ENCODE measurements around the gene AFF1. TPM values are rescaled to one million over a fixed set of nuclear protein-coding genes. Genes with fewer than 3 reads are reported as not detected.

Gene AFF1
- total and polyA plus RNA-seq, 2 experiments from 2014 or later: 31.9 to 38.7 TPM

GRCh38 chr4:86968547-86968946 is 33.7 kb downstream of the AFF1 start:
- no peak overlapping the region for H2AFZ ChIP-seq
- no peak for DNase-seq (ENCODE audit: low spot score)
- H4K20me1 ChIP-seq (ENCODE audit: insufficient read depth, poor library complexity, severe bottlenecking): no peaks in the 10 kb centered on the region
- H3K4me1 ChIP-seq (ENCODE audit: insufficient read depth): peaks cover 12% of the 10 kb centered on the region
- H3K9me2 ChIP-seq (replicated peaks; ENCODE audit: insufficient read depth): no peaks in the 10 kb centered on the region
- H3K4me2 ChIP-seq: no peak overlapping the region
- no peaks in the 10 kb centered on the region for H3K36me3 ChIP-seq (replicated peaks; ENCODE audit: insufficient read depth, low read depth)
- no peak overlapping the region for H3K4me3 ChIP-seq
- no peak for TF ChIP-seq CTCF (IDR thresholded peaks at IDR 0.05; ENCODE audit: poor library complexity)
- no peak for TF ChIP-seq EZH2 (IDR thresholded peaks at IDR 0.05; ENCODE audit: borderline replicate concordance)
- no peak for TF ChIP-seq EZH2phosphoT487 (IDR thresholded peaks at IDR 0.05; ENCODE audit: low read depth, severe bottlenecking, unreplicated experiment)
- 45% methylated on average over 2 of the region's 2 CpGs for WGBS (ENCODE audit: low lambda C conversion rate, missing lambda C conversion rate)
- no peaks in the 10 kb centered on the region for H3K27me3 ChIP-seq
- H3K27ac ChIP-seq: no peak overlapping the region
- H3K79me2 ChIP-seq: peaks cover 75% of the 10 kb centered on the region
- H3K9me3 ChIP-seq (ENCODE audit: low read depth): no peaks in the 10 kb centered on the region

- Histone ChIP-seq H3K27ac (no peak overlapping the region), H3K4me3 (no peak overlapping the region), H3K9me3 (ENCODE audit: low read depth) (no peaks in the 10 kb centered on the region), H4K20me1 (ENCODE audit: insufficient read depth, poor library complexity, severe bottlenecking) (no peaks in the 10 kb centered on the region), H3K4me2 (no peak overlapping the region), H3K79me2 (peaks cover 71% of the 10 kb centered on the region), H3K4me1 (ENCODE audit: insufficient read depth) (peaks cover 12% of the 10 kb centered on the region), H2AFZ (no peak overlapping the region), H3K36me3 (replicated peaks; ENCODE audit: insufficient read depth, low read depth) (no peaks in the 10 kb centered on the region), H3K27me3 (no peaks in the 10 kb centered on the region), H3K9me2 (replicated peaks; ENCODE audit: insufficient read depth) (no peaks in the 10 kb centered on the region)
- TF ChIP-seq EZH2phosphoT487 (IDR thresholded peaks at IDR 0.05; ENCODE audit: low read depth, severe bottlenecking, unreplicated experiment) (no peak), CTCF (IDR thresholded peaks at IDR 0.05; ENCODE audit: poor library complexity) (no peak), EZH2 (IDR thresholded peaks at IDR 0.05; ENCODE audit: borderline replicate concordance) (no peak)
- WGBS (ENCODE audit: low lambda C conversion rate, missing lambda C conversion rate): 67% methylated on average over 8 of the region's 8 CpGs
- DNase-seq (ENCODE audit: low spot score): no peak
Measured at GRCh38 chr4:86970447-86971354, 35.9 kb downstream of the AFF1 start.

GRCh38 chr4:86971355-86971683 is 36.5 kb downstream of the AFF1 start:
- Histone ChIP-seq H2AFZ (no peak overlapping the region), H4K20me1 (ENCODE audit: insufficient read depth, poor library complexity, severe bottlenecking) (no peaks in the 10 kb centered on the region), H3K4me2 (no peak overlapping the region), H3K9me2 (replicated peaks; ENCODE audit: insufficient read depth) (no peaks in the 10 kb centered on the region), H3K4me3 (no peak overlapping the region), H3K4me1 (ENCODE audit: insufficient read depth) (peaks cover 12% of the 10 kb centered on the region), H3K79me2 (peaks cover 70% of the 10 kb centered on the region), H3K27me3 (no peaks in the 10 kb centered on the region), H3K27ac (no peak overlapping the region), H3K9me3 (ENCODE audit: low read depth) (no peaks in the 10 kb centered on the region), H3K36me3 (replicated peaks; ENCODE audit: insufficient read depth, low read depth) (no peaks in the 10 kb centered on the region)
- DNase-seq (ENCODE audit: low spot score): no peak
- TF ChIP-seq CTCF (IDR thresholded peaks at IDR 0.05; ENCODE audit: poor library complexity) (no peak), EZH2 (IDR thresholded peaks at IDR 0.05; ENCODE audit: borderline replicate concordance) (no peak), EZH2phosphoT487 (IDR thresholded peaks at IDR 0.05; ENCODE audit: low read depth, severe bottlenecking, unreplicated experiment) (no peak)
